RPMI8226 (cell line): ENCODE results near the gene INPP5E.

Experiments used
- DNase-seq: peaks from one replicate; pipeline ENCODE4 v3.0.0-alpha.2; 2015

The INPP5E gene

GRCh38 chr9:136473354-136473721 is 33.7 kb upstream of the INPP5E start:
- DNase-seq = no peak

DNA sequence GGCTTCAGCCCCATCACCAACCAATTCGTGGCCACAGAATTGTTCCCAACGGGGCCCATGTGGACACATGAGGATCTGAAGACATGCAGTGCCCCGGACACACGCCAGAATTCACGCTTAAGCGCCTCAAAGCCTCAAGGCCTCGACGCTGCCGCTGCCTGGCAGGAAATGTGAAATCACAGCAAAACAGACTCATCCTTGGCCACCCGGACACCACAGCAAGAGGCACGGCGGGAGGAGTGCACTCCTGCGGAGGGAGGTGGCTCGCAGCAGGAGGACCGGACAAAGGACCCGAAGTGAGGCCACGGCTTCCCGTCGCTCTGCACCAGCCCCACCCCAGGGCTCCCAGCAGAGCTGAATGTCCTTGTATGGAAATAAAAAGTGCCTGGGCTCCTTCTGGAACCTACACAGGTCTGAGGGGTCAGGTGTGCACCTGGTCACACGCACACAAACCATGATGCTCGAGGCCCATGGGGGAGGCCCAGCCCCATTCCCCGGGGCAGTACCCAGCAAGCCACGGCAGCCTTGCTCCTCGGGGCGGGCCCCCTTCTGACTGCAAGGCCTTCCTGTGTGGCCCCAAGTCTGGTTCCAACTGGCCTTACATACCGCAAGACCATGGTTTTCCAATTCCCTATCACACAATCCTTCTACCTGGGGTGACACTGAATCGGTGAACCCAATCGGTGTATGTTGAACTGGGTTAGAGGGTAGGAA is 33.2 kb upstream of the INPP5E start:
- no peak for DNase-seq

DNA sequence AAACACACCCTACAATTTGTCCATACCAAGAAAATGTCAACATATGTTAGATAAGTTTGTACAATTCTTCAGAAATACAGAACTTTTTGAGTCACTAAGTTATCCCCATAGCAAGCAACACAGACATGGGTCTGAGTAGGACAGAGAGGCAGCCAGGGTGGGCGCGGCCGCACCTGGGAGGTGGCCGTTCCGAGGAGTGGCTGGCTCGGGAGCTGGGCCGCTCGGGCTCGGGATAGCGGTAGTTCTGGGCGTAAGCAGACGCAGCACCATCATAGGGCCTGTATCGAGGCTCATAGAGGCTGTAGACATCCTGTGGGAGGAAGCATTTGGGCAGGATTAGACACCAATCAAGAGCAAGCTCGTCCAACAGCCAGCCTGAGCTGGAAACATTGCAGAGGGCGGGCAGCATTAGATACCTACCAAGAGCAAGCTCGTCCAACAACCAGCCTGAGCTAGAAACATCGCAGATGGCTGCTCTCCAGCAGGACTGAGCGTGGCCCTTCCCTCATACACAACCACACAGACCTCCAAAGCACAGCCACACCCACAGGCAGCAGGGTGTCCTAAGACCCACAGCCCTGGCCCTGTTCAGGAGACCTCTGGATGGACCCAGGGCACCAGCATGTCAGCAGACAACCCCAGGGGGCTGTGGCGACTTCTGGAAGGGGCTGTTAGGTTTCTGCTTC is 32.3 kb upstream of the INPP5E start:
- no peak for DNase-seq

DNA sequence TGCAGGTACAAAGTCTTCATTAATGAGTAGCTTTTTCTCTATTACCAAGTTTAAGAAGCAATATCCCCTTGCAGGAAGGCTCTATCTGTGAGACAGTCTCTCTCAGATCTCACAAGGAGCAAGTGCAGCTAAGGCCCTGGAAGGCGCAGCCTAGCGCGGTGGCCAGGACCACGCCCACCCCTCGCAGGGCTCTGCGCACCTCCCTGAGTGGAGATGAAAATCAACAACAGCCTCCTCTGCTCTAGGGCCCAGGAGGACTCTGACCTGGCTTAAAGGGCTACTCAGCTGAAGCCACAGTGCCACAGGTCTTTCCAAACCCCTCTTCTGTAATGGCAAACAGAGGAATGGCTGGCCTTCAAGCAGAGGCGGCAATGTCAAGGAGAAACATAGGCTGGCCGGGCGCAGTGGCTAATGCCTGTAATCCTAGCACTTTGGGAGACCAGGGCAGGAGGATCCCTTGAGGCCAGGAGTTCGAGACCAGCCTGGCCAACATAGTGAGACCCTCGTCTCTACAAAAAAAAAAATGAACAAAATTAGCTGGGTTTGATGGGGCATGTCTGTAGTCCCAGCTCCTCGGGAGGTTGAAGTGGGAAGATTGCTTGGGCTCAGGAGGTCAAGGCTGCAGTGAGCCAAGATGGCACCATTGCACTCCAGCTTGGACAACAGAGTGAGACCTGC is 31.3 kb upstream of the INPP5E start:
- no peak for DNase-seq

DNA sequence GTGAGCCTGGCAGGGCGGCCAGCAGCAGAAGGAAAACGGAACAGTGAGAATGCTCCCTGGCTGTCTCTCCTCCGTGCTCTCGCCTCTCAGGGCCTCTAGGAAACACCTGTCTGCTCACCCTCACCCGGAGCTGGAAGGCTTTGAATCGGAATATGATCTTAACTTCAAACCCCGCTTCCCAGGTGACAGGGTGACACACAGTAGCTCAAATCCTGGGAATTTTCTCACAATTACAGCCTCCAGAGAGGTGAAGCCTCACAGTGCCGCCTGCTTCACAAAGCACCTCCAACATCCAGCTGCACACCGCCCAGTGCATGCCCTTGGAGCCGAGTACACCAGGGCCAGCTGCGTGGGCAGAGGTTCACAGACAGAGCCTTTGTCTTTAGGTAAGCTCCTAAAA is 30.7 kb upstream of the INPP5E start:
- DNase-seq = no peak

DNA sequence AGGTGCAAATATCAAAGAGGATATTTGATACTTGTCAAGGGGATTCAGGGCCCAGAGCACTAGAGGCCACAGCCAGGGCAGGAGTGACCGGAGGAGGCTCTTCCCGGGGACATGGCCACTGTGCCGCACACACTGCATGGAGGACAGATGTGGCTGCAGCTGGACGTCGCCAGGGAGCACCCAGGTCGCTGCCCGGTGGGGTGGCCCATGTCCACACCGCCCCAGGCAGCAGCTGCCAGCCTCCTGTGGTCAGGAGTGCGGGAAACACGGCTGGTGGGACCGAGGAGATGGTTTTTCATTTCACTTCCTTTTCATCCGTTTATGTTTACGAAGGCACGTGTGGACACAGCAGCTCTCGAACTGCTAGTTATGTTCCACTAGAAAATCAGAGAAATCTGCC is 28.1 kb upstream of the INPP5E start:
- no peak for DNase-seq

GRCh38 chr9:136466155-136466541 is 26.5 kb upstream of the INPP5E start:
- no peak for DNase-seq

- no peak for DNase-seq
Measured at GRCh38 chr9:136465500-136466154, 26.0 kb upstream of the INPP5E start.

GRCh38 chr9:136464241-136464640 is 24.6 kb upstream of the INPP5E start:
- DNase-seq = no peak

DNA sequence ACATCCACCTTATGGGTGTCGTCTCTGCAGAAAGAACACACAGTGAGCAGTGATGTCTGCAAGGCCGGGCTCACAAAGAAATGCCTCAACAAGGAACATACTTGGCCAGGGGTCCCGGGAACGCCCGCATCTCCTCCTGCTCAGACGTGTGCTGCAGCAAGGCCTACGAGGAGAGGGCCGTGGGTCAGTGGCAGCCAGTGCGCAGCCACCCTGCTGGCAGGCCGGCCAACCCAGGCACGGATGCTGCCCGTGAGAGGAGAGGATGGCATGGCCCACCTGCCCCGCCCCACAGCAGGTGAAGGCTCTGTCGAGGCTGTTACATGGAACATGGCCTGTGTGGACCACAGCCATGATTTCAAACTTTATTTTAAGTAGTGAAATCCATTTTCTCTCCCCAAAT is 23.9 kb upstream of the INPP5E start:
- no peak for DNase-seq

DNA sequence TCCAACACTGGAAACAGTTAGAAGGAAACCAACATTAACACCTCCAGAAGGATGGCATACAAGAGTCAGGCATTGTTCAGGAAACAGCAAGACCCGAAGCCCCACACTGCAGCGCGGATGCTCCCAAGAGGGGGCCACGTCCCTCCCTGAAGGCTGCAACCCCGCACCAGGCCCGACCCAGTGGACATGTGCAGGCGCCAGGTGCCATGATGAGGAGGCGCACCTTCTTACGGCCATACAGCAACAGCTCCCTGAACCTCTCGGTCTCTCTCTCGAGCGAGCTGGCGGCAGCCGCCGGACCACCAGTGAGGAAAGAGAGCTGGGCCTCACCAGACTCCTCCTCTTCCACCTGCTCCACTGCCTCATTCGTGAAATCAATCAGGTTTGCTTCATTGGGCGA is 23.0 kb upstream of the INPP5E start:
- DNase-seq = no peak

DNA sequence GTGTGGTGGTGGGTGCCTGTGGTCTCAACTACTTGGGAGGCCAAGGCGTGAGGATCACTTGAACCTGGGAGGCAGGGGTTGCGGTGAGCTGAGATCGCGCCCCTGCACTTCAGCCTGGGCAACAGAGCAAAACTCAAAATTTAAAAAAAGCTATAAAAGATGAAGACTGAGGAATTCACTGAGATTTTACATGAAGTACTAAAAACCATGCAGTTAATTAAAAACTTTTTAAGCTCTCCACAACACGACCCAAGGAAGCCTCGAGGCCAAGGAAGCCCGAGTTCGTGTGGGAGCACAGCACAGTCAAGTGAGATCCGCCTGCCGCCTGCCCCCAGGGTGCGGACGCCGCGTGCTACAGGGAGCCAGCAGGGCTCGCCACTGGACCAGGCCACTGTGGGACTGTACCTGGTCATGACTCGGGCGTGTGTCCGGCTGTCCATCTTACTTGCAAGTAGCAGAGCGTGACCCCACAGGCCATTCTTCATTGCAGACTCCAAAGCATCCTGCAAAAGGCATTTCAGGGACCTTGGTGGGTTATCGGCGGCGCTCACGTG is 21.2 kb upstream of the INPP5E start:
- no peak for DNase-seq

GRCh38 chr9:136459425-136459824 is 19.8 kb upstream of the INPP5E start:
- DNase-seq = no peak

DNA sequence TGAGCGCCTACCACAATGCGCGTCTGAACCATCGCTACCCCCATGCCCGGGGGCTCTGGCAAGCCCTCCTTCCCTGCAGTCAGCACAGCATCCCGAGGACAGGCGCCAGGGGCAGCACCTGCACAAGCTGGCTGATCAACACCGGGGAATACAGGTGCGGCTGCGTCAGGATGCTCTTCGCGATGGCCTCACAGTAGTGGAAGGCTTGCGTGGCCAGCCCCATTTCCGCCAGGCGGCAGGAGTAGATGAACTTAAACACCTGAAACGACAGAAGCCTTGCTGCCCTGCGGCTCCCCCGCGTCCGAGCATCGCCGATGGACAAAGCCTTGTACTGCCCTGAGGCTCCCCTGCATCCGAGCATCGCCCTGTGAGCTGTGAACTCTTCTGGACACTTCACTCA is 17.7 kb upstream of the INPP5E start:
- DNase-seq = no peak

GRCh38 chr9:136456258-136456657 is 16.6 kb upstream of the INPP5E start:
- DNase-seq = no peak

DNA sequence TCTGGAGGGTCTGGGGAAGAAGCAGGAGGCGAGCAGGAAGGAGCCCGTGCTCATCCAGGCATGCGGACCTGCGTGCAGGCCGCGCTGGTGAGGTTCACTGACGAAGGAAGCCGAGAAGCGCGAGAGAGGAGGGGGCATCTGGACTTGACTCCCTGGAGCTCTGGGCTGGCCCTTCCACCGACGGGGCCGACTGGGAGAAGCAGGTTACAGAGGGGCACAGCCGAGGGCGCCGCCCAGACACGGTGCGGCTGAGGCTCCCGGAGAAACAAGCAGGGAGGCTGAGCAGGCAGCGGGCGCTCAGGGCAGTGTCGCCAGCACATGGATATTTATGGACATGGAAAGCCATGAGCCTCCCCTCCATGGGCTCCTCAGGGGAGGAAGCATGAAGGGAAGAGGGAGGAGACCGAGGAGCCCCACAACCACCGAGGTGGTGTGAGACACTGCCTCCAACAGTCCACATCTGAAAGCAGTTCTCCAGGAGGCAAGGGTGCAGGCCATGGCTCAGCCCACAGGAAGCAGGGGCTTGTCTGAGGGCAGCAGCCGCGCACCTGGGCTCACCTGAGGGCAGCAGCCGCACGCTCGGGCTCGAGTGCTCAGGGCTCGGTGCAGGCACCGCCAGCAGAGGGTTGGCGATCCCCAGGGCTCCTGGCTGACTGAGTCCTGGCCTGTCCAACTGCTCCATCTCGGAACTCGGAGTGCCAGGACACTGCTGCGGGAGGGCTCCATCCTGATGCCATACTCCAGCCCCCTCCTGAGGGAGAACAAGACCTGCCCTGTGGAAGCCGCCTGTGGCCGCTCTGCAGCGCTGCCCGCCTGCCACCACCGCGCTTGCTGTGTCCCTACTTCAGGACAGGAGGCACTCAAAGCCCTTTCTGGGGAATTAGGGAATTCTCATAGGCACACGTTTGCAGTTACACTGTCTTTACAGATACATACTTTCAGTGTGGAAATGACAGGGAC is 15.7 kb upstream of the INPP5E start:
- no peak for DNase-seq

DNA sequence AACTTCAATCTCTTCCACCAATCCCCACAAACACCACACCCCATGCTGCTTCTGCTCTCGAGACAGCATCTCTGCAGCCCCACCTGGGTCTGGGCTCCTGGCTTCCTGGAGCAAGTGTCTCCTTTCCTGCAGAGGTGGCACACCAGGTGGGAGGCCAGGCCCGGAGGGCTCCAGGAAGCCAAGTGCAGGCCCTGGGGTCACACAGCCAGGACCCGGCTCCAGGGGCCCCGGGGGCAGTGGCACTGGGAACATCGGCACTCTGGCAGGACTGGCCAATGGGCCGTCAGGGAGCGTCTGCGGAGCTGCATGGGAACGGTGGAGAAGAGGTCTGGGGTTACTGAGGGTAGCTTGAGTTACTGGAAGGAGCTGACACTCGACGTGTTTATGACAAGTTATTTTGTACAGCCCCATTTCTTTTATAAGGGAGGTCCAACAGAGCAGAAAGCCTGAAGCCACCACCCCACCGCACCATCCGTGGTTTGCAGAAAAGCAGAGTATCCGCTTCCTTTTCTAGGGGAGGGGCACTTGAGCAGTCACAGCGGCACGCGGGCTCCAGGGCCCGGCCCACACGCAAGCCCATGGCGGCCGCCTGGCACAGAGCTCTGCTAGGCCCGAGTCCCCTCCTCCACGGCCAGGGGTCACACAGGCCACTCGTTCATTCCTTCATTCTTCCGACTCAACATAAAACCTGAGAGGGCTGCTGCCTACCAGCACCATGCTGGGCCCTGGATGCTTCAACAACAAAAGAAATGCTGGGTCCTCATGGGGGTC is 14.6 kb upstream of the INPP5E start:
- no peak for DNase-seq

DNA sequence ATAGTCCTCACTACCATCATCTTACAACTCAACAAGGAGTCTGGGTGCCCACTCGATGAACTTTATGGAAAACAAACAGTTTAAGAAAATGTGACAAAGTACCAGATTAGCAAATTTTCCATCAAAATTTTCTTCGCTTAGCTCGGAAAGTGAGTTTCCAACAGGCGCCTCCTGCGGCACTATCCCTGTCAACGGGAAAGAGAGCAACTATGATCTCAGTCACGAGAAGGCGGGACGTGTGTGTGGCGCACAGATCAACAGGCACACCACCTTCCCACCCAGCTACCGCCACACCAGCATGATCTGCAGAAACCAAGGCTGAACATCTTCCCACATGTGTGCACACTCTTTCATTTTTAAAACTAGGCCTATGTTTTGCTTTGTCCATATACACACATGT is 13.7 kb upstream of the INPP5E start:
- DNase-seq = no peak

GRCh38 chr9:136451221-136451877 is 11.7 kb upstream of the INPP5E start:
- DNase-seq = no peak

DNA sequence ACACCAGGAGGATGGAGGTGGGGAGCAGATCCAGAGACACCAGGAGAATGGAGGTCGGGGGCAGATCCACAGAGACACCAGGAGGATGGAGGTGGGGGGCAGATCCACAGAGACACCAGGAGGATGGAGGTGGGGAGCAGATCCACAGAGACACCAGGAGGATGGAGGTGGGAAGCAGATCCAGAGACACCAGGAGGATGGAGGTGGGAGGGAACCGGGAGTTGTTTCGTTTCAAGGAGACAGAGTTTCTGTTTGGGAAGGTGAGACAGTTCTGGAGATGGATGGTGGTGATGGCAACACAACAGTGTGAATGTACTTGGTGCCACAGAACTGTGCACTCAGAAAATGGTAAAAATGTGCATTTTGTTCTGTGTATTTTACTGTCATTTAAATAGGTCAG is 9.0 kb upstream of the INPP5E start:
- DNase-seq = no peak
